GM18505 (cell line): ENCODE measurements around the gene POLE4.

Source experiments
- ATAC-seq: cut with Tn5 transposase; IDR thresholded peaks from one replicate; pipeline ENCODE4 v1.9.1; 2021; ENCODE audit not compliant: unreplicated experiment
- POLR2A ChIP-seq: IDR thresholded peaks from 4 replicates; pipeline ENCODE4 v1.6.1; 2011; ENCODE audit warnings: borderline replicate concordance; ENCODE audit not compliant: insufficient read depth, insufficient read length; ENCODE audit errors: extremely low read depth

POLE4 gene

DNA sequence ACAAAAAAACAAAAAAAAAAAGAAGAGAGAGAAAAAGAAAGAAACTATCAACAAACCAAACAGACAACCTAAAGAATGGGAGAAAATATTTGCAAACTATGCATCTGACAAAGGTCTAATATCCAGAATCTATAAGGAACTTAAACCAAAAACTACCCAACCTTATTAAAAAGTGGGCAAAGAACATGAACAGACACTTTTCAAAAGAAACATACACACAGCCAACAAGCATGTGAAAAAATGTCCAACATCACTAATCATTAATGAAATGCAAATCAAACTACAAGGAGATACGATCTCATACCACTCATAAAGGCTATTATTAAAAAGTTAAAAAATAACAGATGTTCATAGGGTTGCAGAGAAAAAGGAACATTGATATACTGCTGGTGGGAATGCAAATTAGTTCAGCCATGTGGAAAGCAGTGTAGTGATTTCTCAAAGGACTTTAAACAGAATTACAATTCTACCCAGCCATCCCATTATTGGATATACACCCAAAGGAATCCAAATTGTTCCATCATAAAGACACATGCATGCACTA is 7.2 kb upstream of the POLE4 start:
- no peak for TF ChIP-seq POLR2A
- ATAC-seq: no peak

DNA sequence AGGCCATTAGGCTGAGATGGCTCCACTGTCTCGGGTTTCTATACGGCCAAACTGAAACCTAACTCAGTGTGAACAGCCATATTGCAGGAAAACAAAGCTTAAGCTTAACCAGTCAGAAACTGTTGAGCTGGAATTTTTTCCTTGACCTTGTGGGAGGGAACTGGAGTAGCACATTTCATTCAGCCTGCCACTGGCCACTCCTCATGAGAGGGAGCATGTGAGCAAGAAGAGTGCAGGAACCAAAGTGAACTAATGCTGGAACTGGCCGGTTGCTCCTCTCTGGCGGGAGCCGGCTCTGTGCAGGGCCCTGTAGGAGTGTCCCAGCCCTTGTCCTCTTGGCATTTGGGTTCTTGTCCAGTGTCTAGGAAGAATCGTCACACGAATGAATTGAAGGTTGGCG is 5.9 kb upstream of the POLE4 start:
- ATAC-seq: no peak
- no peak for TF ChIP-seq POLR2A

DNA sequence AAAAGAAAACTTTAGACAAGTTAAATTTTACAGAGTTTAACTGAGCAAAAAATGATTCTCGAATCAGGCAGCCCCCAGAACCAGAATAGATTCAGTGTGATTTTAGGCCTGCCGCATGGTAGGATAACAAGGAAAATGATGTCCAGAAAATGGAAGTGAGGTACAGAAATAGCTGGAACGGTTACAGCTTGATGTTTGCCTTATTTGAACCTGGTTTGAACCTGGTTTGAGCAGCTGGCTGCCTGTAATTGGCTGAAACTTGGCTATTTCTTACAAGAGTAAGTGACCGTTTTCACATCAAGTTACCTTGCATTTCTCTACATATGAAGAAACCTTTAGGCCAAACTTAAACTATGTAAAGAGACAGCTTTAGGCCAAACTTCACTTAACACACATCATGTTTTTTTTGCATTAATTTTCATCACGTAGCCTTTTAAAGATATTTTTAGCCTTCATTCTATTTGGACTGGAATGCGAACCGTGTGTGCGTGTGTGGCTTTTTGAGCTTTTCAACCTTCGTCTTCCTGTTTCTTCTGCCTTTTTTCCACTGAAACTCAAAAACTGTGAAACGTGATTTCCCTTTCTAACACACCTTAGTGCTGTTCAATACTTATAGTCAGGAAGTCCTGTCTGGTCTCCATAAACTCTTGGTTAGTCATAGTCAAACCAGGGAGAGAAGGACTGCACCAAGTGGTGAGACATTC is 4.5 kb upstream of the POLE4 start:
- no peak for ATAC-seq
- no peak for TF ChIP-seq POLR2A

DNA sequence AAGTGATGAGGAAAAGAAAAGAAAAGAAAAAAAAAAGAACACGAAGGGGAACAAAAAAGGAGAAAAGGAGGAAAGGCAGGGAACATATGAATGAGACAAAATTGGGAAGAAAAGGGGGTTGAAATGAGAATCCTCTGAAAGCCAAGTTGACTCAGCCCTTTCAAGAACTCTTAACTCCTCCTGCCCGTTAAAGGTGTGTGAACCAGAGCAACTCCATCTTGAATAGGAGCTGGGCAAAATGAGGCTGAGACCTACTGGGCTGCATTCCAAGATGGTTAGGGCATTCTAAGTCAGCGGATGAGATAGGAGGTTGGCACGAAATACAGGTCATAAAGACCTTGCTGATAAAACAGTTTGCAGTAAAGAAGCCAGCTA is 4.0 kb upstream of the POLE4 start:
- ATAC-seq: no peak
- no peak for TF ChIP-seq POLR2A

DNA sequence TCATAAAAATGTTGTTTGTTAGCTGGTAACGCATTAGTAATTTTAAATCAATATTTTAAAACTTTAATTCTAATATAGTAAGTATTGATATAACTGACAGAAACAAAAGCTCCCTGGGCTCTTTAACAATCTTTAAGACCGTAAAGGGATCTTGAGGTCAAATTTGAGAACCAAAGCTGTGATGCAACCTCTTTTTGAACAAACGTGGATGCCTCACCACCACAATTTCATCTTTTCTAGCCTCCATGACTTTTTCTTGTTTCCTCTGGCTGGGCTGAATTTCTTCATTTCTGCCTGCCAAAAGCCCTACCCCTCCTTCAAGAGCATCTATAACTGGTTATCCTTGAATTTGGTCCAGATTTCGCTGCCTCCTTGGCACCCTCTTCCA is 563 bp upstream of the POLE4 start:
- ATAC-seq: no peak
- no peak for TF ChIP-seq POLR2A

DNA sequence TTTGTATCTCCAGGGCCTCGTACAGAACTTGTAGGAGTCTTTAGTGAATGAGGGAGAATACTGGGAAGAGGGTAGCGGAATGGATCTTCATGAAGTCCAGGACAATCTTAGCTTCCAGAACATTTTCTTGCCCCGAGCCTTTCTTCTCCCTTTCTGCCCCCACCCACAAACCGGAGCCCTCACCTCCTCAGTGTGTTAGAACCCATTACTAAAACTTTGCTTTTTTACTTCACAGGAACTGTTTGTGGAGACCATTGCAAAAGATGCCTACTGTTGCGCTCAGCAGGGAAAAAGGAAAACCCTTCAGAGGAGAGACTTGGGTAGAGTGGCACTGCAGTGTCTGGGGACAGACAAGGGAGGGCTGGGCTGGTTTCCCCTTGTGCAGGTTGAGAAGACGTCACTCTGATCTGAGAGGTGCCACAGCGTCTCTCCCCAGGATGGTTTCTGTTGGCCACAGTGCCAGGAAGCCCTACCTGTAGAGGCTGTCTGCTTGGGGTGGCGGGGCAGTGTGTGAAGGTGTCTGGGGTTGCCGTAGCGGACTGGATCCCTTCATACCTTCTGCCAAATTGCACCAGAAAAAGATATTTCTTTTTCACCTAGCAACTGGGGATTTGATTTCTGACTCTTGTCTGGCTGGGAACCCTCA is 786 bp downstream of the POLE4 start:
- no peak for ATAC-seq
- TF ChIP-seq POLR2A: no peak

DNA sequence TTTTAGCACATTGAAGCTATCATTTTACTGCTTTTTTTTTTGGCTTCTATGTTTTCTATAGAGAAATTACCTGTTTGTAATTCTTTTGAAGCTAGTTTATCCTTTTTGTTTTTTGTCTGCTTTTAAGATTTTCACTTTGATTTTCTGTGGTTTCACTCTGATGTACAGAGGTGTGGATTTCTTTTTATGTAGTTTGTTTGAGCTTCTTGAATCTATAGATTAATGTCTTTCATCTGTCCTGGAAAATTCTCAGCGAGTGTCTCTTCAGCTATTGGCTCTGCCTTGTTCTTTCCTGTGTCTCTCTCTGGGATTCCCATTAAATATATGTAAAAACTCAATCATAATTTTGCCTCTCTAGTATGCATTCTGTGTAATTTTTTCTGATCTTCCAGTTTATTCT is 8.4 kb downstream of the POLE4 start:
- no peak for TF ChIP-seq POLR2A
- no peak for ATAC-seq

DNA sequence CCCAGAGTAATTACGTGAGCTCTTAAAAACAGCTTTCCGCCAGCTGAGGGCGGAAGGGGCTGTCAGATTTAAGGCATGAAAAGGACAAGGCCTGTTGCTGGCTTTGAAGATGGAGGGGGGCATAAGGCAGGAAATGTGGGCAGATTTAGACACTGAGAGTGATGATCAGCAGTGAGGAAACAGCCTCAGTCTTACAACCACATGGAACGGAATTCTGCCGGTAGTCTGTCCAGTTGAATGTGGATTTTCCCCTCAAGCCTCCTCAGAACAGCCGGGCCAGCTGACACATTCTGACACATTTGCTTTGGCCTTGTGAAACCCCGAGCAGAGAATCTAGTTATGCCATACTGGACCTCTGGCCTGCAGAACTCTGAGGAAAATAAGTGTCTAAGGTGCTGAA is 16.6 kb downstream of the POLE4 start:
- no peak for TF ChIP-seq POLR2A
- ATAC-seq: no peak

DNA sequence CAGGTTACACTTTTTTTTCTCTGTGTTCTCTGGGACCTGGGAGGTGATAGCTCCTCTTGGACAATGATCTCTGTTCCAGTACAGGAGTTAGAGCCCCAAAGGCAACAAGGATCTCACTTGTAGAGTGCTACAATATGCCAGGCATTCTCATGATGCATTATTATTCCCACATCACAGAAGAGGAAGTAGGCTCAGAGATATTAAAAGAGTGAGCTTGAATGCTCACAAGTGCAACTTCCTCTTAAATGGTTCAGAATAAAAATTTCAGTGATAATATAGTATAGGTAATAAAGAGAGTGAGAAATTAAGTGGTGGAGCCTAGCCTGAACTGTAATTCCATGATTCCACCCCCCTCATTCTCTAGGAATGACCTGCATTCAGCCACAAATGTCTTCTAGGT is 21.4 kb downstream of the POLE4 start:
- no peak for TF ChIP-seq POLR2A
- no peak for ATAC-seq

DNA sequence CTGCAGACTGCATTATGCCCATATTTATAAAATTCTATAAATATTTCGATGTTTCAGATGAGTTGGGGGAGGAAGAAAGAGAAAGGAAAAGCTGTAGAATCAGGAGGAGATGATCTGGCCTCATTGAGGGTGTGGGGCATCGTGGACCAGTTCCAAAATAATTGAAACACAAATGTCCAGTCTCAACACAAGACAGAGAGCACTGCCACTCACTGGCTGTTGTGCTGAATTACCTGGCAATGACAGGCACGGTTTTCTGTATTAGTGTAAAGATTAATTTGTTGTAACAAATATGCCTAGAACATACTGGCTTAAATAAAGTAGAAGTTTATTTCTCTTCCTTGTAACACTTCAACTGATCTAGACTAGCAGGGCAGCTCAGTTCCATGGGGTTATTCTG is 24.1 kb downstream of the POLE4 start:
- TF ChIP-seq POLR2A: no peak

DNA sequence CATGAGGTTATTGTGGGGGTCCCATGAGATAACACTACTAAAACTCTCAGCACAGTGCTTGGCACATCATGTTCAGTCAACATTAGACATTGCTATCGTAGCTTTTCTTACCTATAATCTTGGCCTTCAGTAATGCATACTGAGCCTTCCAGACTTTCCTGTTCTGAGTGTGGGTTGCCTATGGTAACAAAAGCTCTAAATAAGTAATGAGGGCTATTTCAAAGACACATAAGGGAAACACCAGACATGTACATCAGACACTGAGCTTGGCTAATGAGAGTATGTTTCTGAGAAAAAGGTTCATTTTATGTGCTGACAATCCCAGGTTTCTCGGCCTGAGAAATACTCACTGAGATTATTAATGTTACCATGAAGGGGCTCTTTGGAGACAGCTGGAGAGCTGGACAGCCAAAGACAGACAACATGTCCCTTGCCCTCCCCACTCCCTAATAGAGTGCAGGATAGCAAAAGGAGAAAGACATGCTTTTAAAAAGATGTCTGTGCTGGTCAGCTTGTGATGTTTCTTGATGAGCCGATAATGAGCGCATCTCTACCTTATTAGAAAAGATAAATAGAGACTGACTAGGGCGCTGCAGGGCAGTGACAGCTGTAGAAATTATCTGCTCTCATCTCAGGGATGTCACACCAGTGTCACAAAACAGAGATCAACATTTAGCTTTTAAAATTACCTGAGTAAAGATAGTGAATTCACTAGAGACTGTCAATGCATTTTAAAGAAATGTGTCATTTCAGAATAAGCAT is 25.4 kb downstream of the POLE4 start:
- no peak for ATAC-seq
- TF ChIP-seq POLR2A: no peak

More for the DNA sequence above, 24.1 kb downstream of the POLE4 start:
- no peak for ATAC-seq

DNA sequence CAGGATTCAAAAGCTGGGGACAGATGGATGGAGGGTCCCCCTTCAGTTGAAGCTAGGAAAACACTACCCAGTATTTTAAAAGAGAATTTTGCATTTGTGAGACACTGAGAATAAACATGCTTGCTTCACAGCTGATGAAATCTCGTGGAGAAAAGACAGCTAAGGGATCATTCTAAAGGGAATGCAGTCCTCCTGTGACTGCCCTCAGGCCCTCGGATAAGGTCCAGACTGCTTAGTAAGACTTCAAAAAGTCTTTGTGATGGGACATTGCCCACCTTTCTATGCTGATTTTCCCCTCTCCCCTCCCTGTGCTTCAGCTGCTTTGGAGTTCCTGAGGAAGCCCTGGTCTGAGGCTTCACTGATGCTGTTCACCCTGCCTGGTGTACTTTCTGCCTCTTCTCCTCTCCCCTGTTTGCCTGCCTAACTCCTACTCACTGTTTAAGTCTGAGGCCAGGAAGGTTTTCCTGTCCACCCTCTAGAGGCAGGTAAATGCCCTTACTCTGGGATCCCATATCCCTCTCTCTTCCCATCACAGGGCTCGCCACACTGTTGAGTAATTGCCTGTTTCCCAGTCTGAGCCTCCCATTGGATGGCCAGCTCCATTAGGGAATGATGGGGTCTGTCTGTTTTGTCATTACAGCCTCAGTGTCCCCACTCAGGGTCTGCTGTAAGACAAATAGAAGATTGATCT is 26.6 kb downstream of the POLE4 start:
- TF ChIP-seq POLR2A: no peak
- ATAC-seq: no peak

DNA sequence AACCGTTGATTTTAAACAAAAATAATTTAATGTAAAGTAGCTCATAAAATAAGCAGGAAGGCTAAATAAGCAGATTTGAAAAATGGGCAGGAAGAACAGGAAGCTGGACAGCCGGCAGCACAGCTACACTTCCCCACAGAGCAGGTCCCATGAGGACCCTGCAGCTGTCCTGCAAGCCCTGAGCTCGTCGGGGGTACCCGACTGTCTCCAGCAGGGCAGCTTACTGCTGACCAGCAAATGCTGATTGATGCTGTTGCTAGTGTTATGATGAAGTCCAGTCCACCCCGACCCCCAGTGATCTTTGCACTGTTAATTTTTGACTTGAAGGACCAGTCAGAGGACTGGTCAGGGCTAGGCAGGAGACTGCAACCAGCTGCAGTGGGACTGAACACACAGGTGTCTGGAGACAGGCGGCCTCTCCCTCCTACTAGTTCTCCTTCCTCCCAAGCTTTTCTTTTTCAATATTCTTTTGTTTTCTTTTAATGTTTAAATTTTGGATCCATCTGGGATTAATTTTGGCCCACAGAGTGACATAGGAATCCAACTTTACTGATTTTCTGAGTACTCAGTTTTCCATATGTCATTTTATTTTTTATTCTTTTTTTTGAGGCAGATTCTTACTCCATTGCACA is 27.7 kb downstream of the POLE4 start:
- TF ChIP-seq POLR2A: no peak
- no peak for ATAC-seq

DNA sequence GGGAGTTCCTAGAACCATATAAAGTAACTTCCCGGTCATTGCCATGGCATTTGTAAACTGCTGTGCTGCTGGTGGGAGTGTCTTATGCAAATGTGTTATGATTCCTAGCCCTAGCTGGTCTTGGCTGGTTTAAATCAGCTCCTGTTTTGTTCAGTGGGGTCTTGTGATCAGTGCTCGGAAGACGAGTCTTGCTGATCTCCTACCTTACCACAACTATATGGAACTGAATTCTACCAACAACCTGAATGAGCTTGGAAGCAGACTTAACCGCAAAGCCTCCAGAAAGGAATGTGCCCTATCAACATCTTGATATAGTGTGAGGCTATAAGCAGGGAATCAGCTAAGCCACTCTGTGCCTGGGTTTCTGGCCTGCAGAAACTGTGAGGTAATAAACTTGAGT is 33.5 kb downstream of the POLE4 start:
- ATAC-seq: no peak
- no peak for TF ChIP-seq POLR2A

DNA sequence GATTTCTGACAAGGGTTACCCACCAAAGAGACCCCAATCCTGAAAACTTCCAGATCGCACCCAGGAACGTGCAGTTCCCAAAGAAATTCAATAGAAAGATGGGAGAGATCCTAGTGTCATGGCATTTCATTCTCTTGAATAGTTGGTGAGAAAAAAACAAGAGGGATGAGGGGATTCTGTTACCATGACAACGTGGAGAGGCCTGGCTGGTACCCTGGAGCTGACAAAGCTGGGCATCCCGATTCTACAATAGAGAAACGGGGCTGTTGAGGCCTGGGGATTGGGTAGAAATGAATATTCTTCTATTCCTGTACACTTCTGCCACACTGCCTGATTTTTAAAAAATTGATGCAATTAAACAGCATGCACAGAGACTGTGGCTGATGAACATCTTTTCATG is 41.0 kb downstream of the POLE4 start:
- TF ChIP-seq POLR2A: no peak
- ATAC-seq: no peak
